ENCODE results near the gene HRH3. TPM values are rescaled to one million over a fixed set of nuclear protein-coding genes. Genes with fewer than 3 reads are reported as not detected.

The HRH3 gene
- total and polyA plus RNA-seq, 7 donors, result not detected

- Histone ChIP-seq H3K27ac (no peak overlapping the region), H3K9me3 (no peaks in the 10 kb centered on the region), H3K27me3 (no peaks in the 10 kb centered on the region), H3K4me1 (no peaks in the 10 kb centered on the region), H3K36me3 (peaks cover 24 to 96% (median 42%) of the 10 kb centered on the region in 4 donors), H3K4me3 (no peak overlapping the region)
- DNase-seq, result no peak
- intact Hi-C loops (cut with DNase I), result no loop called here
- TF ChIP-seq POLR2A (IDR thresholded peaks at IDR 0.05), result no peak
- no peak for TF ChIP-seq CTCF (IDR thresholded peaks at IDR 0.05)
- TF ChIP-seq POLR2AphosphoS5 (IDR thresholded peaks at IDR 0.05), result no peak
- TF ChIP-seq EP300 (IDR thresholded peaks at IDR 0.05), result no peak
- WGBS, 2 donors, result 95% methylated on average over 18 of the region's 18 CpGs
These were observed 22.3 kb downstream of the HRH3 start for GRCh38 chr20:62197801-62198200.

- Histone ChIP-seq H3K9me3 (no peaks in the 10 kb centered on the region), H3K27ac (no peak overlapping the region), H3K4me1 (no peaks in the 10 kb centered on the region), H3K36me3 (peaks cover 24 to 92% (median 42%) of the 10 kb centered on the region in 4 donors), H3K4me3 (no peak overlapping the region), H3K27me3 (no peaks in the 10 kb centered on the region)
- WGBS, 2 donors, result 87 to 92% methylated on average over 9 of the region's 9 CpGs
- intact Hi-C loops (cut with DNase I), result no loop called here
- TF ChIP-seq CTCF (IDR thresholded peaks at IDR 0.05) (no peak), POLR2AphosphoS5 (IDR thresholded peaks at IDR 0.05) (no peak), POLR2A (IDR thresholded peaks at IDR 0.05) (no peak), EP300 (IDR thresholded peaks at IDR 0.05) (no peak)
- DNase-seq, result no peak
These were observed 22.8 kb downstream of the HRH3 start for GRCh38 chr20:62197311-62197710.

GRCh38 chr20:62196286-62196685, 23.8 kb downstream of the HRH3 start:
- TF ChIP-seq POLR2AphosphoS5 (IDR thresholded peaks at IDR 0.05), result no peak
- no peak for TF ChIP-seq POLR2A (IDR thresholded peaks at IDR 0.05)
- TF ChIP-seq CTCF (IDR thresholded peaks at IDR 0.05), result no peak
- TF ChIP-seq EP300 (IDR thresholded peaks at IDR 0.05), result no peak
- WGBS, 2 donors, result 96% methylated on average over 10 of the region's 10 CpGs
- Histone ChIP-seq H3K4me3 (no peak overlapping the region), H3K4me1 (no peaks in the 10 kb centered on the region), H3K9me3 (no peaks in the 10 kb centered on the region), H3K27ac (no peak overlapping the region), H3K36me3 (peaks cover 24 to 82% (median 38%) of the 10 kb centered on the region in 4 donors), H3K27me3 (no peaks in the 10 kb centered on the region)
- no peak for DNase-seq
- intact Hi-C loops (cut with DNase I), result no loop called here

- DNase-seq, result no peak
- TF ChIP-seq POLR2AphosphoS5 (IDR thresholded peaks at IDR 0.05), result no peak
- TF ChIP-seq CTCF (IDR thresholded peaks at IDR 0.05), result no peak
- no peak for TF ChIP-seq EP300 (IDR thresholded peaks at IDR 0.05)
- no peak for TF ChIP-seq POLR2A (IDR thresholded peaks at IDR 0.05)
- H3K4me1 ChIP-seq, result no peaks in the 10 kb centered on the region
- 96 to 97% methylated on average over 10 of the region's 10 CpGs for WGBS, 2 donors
- H3K36me3 ChIP-seq, result peaks cover 24 to 77% (median 33%) of the 10 kb centered on the region in 4 donors
- no peaks in the 10 kb centered on the region for H3K27me3 ChIP-seq
- H3K27ac ChIP-seq, result no peak overlapping the region
- no peaks in the 10 kb centered on the region for H3K9me3 ChIP-seq
- intact Hi-C loops (cut with DNase I), result no loop called here
- H3K4me3 ChIP-seq, result no peak overlapping the region
These were observed 24.3 kb downstream of the HRH3 start for GRCh38 chr20:62195736-62196135.

GRCh38 chr20:62195075-62195405, 25.0 kb downstream of the HRH3 start:
- WGBS, 2 donors, result 59 to 88% methylated on average over 8 of the region's 8 CpGs
- no peaks in the 10 kb centered on the region for H3K4me1 ChIP-seq
- peaks cover 18 to 77% (median 27%) of the 10 kb centered on the region in 4 donors for H3K36me3 ChIP-seq
- H3K9me3 ChIP-seq, result no peaks in the 10 kb centered on the region
- TF ChIP-seq CTCF (IDR thresholded peaks at IDR 0.05), result no peak
- TF ChIP-seq EP300 (IDR thresholded peaks at IDR 0.05), result no peak
- no peak for TF ChIP-seq POLR2AphosphoS5 (IDR thresholded peaks at IDR 0.05)
- TF ChIP-seq POLR2A (IDR thresholded peaks at IDR 0.05), result no peak
- DNase-seq, result no peak
- H3K27me3 ChIP-seq, result no peaks in the 10 kb centered on the region
- H3K27ac ChIP-seq, result no peak overlapping the region
- H3K4me3 ChIP-seq, result no peak overlapping the region
- intact Hi-C loops (cut with DNase I), result no loop called here
